ENCODE measurements around the gene EDIL3. TPM values are rescaled to one million over a fixed set of nuclear protein-coding genes. Genes with fewer than 3 reads are reported as not detected.

Gene EDIL3
- total RNA-seq, 1 donor from 2014 or later = 604 TPM

DNA sequence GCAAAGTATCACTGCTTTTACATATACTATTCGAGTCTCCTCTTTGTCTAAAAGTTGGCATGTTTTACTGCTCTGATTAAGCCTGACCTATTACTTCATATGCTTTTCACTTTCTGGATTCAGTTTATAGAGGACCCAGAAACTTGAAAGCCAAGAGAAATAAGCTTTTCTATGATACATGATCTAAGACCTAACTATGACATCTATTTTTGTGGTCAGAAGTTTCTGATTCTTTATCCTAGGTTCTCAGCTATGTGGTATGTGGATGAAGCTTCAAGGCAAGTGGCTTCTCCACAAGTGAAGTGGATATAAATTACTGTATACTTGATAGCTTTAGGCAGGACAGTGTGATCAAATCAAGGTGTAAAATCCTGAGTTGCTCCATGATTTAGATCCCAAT is 6.3 kb downstream of the EDIL3 start:
- Mint-ChIP-seq H3K4me3 (ENCODE audit: unreplicated experiment) (peak overlapping the region; percentile 63), H3K36me3 (ENCODE audit: low read depth) (peaks cover 9% of the 10 kb centered on the region), H3K27ac (ENCODE audit: unreplicated experiment) (peak overlapping the region; percentile 97), H3K4me1 (ENCODE audit: low read depth) (peaks cover 65% of the 10 kb centered on the region), H3K9me3 (ENCODE audit: low read depth) (no peaks in the 10 kb centered on the region), H3K27me3 (ENCODE audit: low read depth) (no peaks in the 10 kb centered on the region)
- DNase-seq (ENCODE audit: low spot score) = no peak
- TF ChIP-seq, protein P1, sequence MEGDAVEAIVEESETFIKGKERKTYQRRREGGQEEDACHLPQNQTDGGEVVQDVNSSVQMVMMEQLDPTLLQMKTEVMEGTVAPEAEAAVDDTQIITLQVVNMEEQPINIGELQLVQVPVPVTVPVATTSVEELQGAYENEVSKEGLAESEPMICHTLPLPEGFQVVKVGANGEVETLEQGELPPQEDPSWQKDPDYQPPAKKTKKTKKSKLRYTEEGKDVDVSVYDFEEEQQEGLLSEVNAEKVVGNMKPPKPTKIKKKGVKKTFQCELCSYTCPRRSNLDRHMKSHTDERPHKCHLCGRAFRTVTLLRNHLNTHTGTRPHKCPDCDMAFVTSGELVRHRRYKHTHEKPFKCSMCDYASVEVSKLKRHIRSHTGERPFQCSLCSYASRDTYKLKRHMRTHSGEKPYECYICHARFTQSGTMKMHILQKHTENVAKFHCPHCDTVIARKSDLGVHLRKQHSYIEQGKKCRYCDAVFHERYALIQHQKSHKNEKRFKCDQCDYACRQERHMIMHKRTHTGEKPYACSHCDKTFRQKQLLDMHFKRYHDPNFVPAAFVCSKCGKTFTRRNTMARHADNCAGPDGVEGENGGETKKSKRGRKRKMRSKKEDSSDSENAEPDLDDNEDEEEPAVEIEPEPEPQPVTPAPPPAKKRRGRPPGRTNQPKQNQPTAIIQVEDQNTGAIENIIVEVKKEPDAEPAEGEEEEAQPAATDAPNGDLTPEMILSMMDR (IDR thresholded peaks at IDR 0.05) = no peak

DNA sequence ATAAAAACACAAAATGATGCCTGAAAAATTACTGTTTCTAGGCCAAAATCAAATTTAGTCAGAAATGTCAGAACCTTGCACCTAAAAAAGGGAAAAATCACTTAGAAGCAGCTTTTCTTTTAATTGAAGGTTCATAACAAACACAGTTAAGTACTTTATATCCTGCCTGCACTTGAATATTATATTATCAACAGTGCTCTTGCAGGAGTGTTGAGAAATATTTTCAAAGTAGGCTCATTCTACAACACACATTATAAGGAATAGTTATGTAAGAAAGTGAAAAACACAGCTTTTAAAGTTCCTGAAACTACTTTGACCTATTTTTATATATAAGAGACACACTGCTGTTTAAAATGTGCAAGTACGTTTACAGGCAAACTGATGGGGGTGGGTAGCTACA is 8.3 kb downstream of the EDIL3 start:
- no peak overlapping the region for H3K4me3 Mint-ChIP-seq (ENCODE audit: unreplicated experiment)
- TF ChIP-seq, protein P1 (IDR thresholded peaks at IDR 0.05) = no peak
- no peaks in the 10 kb centered on the region for H3K27me3 Mint-ChIP-seq (ENCODE audit: low read depth)
- DNase-seq (ENCODE audit: low spot score) = no peak
- peak overlapping the region; percentile 80 for H3K27ac Mint-ChIP-seq (ENCODE audit: unreplicated experiment)
- H3K36me3 Mint-ChIP-seq (ENCODE audit: low read depth) = peaks cover 4% of the 10 kb centered on the region
- peaks cover 85% of the 10 kb centered on the region for H3K4me1 Mint-ChIP-seq (ENCODE audit: low read depth)
- H3K9me3 Mint-ChIP-seq (ENCODE audit: low read depth) = no peaks in the 10 kb centered on the region

DNA sequence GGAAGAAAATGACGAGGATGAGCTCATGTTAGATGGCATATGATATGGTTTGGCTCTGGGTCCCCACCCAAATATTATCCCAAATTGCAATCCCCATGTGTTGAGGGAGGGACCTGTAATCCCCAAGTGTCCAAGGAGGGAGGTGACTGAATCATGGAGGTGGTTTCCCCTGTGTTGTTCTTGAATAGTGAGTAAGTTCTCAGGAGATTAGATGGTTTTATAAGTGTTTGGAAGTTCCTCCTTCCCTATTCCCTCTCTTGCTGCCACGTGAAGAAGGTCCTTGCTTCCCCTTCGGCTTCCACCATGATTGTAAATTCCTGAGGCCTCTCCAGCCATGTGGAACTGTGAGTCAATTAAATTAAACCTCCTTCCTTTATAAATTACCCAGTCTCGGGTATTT is 10.1 kb downstream of the EDIL3 start:
- H3K27ac Mint-ChIP-seq (ENCODE audit: unreplicated experiment) = peak overlapping the region; percentile 92
- no peaks in the 10 kb centered on the region for H3K9me3 Mint-ChIP-seq (ENCODE audit: low read depth)
- H3K27me3 Mint-ChIP-seq (ENCODE audit: low read depth) = no peaks in the 10 kb centered on the region
- H3K4me3 Mint-ChIP-seq (ENCODE audit: unreplicated experiment) = no peak overlapping the region
- peaks cover 4% of the 10 kb centered on the region for H3K36me3 Mint-ChIP-seq (ENCODE audit: low read depth)
- no peak for DNase-seq (ENCODE audit: low spot score)
- peaks cover 94% of the 10 kb centered on the region for H3K4me1 Mint-ChIP-seq (ENCODE audit: low read depth)
- TF ChIP-seq, protein P1 (IDR thresholded peaks at IDR 0.05) = no peak

DNA sequence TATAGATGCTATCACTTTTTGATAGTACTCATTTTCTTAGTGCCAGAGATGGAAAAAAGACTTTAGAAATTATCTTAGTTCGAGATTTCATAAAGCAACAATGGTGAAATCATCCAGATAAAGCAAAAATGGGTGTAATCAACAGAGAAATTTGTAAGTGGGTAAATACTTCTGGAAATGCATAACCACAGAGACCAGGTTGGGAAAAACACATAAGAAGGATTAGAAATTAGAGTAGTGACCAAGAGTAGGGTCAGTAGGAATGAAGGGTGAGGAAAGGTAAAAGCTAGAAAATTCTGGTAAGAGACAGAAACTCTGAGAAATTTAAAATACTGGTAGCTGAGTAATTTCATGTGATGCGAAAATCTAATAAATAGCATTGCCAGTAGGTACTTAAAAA is 11.2 kb downstream of the EDIL3 start:
- Mint-ChIP-seq H3K36me3 (ENCODE audit: low read depth) (peaks cover 5% of the 10 kb centered on the region), H3K4me3 (ENCODE audit: unreplicated experiment) (peak overlapping the region; percentile 1), H3K27ac (ENCODE audit: unreplicated experiment) (peak overlapping the region; percentile 92), H3K9me3 (ENCODE audit: low read depth) (peaks cover 1% of the 10 kb centered on the region), H3K4me1 (ENCODE audit: low read depth) (peaks cover 90% of the 10 kb centered on the region), H3K27me3 (ENCODE audit: low read depth) (no peaks in the 10 kb centered on the region)
- DNase-seq (ENCODE audit: low spot score) = no peak
- TF ChIP-seq, protein P1 (IDR thresholded peaks at IDR 0.05) = no peak

DNA sequence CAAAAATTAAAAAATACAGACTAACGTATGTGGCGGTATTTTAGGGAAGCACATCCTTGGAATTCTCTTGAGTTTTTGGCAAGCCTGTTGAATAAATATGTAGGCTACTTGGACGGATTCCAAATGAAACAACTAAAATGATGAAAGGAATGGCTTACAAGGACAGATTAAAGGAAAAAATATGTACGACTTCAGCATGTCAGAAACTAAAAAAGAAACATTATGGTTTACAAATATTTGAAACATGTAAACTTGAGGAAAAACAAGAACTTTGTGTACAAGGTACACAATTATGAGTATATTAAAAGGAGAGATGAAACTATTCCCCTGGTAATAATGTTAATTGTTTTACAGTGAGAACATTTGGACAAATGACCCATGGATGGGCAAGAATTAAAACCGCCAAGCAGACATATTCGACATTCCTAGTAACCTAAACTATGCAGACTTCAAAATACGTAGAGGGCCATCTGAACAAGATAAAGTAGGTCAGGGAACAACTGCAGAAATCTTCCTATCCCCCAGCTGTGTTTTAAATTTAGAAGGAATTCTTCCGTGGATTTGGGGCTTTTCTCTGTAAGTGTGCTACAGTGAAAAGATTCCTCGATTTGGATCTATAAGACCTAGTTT is 12.5 kb downstream of the EDIL3 start:
- TF ChIP-seq, protein P1 (IDR thresholded peaks at IDR 0.05) = no peak
- DNase-seq (ENCODE audit: low spot score) = no peak
- peak overlapping the region; percentile 48 for H3K4me3 Mint-ChIP-seq (ENCODE audit: unreplicated experiment)

More for the DNA sequence above, 12.5 kb downstream of the EDIL3 start:
- peaks cover 15% of the 10 kb centered on the region for H3K36me3 Mint-ChIP-seq (ENCODE audit: low read depth)
- peaks cover 11% of the 10 kb centered on the region for H3K9me3 Mint-ChIP-seq (ENCODE audit: low read depth)
- H3K27ac Mint-ChIP-seq (ENCODE audit: unreplicated experiment) = peak overlapping the region; percentile 92
- no peaks in the 10 kb centered on the region for H3K27me3 Mint-ChIP-seq (ENCODE audit: low read depth)
- peaks cover 90% of the 10 kb centered on the region for H3K4me1 Mint-ChIP-seq (ENCODE audit: low read depth)
